NCI-H1694 (cell line): ENCODE measurements around the gene CTPS1.

Source experiments
- DNase-seq: peaks from one replicate; lab custom pipeline; 2025; lab: John Stamatoyannopoulos, UW

CTPS1 gene

DNA sequence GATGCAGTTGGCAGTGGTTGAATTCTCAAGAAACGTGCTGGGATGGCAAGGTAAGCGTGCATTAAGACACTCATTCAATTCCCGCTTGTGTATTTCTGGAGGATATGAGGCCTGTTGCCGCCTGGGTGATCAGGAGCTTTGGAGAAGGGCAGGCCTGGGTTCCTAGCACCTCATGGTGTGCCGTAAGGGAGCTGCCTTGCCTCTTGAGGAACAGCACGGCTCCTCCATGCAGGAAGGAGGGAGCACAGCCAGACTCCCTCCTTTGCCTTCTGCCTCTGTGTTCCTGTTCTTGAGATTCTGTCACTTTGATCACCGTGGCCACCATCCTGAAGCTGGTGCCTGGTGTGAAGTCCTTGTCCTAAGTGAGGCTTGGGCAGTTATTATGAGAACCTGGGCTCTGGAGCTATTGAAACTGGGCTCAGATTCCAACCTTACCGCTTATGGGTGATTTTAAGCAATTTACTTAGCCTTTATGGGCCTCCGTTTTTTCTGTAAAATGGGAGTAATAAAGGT is 23.7 kb downstream of the CTPS1 start:
- no peak for DNase-seq

DNA sequence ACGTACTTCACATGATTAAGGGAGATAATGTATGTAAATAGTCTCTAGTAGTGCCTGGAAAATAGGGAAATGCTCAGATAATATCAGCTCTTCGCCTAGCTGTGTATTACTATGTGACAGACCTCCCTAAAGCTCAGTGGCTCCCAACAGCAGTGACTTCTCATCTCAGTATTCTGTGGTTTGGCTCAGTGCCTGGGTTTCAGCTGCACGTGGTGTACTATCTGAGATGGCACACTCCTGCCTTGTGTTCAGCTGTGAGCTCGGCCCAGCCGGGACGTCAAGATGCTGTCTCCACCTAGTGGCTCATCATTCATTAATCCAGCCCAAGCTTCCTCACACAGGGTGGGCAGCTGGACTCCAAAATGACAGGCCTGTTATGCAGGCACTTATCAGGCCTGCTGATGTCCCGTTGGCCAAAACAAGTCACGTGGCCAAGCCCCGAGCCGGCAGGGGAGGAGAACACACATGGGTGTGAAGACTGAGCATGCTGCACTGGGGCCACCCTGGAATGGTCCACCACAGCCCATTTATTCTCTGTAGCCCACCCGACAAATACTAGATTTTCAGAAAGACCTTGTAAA is 24.2 kb downstream of the CTPS1 start:
- DNase-seq: peak; percentile 98

DNA sequence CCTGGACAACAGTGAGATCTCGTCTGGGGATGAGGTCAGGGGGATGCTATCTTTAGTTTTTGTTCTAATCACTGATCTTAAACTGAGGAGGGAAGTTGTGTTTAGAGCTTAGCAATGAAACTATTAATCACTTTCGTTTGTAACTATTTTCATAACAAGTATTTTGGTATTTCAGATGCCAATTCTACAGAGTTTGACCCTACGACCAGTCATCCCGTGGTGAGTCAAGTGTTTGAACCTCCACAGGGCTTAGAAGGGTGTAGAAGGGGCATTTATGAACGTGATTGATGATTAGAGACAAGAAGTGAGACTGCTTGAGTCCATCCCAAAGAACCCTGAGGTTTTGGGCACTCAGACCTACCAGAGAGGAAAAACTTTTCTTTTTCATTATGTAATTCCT is 26.4 kb downstream of the CTPS1 start:
- no peak for DNase-seq

DNA sequence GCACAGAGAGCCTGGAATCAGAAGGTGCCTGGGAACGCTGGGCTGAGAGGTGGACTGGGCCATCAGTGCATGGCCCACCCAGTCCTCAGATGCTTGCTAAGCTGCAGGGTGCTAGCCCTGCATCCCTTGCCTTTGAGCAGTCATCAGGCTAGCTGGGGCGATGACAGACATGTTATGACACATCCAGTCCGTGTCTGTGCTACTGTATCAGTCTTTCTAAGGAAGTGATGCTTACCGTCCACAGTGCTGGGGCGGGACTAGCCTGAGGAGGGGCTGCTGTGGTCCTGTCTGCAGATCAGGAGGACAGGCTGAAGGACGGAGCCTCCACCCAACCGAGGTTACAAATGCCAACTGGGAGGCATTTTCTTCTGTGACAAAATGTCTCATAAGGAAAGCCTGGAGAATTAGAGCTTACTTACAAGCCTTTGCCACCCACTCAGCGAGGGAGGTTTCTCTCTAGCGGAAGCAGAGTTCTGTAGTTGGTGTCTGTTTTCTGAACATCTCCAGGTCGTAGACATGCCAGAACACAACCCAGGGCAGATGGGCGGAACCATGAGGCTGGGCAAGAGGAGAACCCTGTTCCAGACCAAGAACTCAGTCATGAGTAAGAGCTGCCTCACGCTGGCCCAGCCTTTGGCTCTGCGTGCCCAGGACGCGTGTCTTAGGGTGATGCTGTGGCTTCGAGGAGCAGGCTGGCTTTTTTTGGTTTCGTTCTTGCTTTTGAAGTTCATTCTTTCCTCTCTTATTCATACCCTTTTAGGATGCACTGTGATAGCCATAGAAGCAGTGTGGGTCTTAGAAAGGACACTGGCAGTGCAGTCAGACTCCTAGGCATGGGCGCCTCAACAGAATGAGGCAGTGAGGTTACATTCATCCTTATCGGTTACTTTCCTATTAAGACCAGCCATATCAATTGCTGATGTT is 27.7 kb downstream of the CTPS1 start:
- DNase-seq: no peak

DNA sequence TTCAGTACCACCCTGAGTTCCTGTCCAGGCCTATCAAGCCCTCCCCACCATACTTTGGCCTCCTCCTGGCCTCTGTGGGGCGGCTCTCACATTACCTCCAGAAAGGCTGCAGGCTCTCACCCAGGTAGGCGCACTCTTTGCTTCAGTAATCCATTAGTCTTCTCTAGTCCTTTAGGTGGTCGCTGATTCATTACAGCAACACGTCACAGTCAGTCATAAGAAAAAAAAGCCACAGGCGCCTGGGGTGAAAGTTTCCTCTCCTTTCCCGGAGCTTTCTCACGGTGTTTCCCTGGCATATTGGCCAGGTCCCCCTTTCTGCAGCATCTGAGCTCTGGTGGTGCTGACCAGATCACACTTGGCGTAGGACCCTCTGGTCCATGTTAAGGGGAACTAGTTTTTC is 30.0 kb downstream of the CTPS1 start:
- no peak for DNase-seq

DNA sequence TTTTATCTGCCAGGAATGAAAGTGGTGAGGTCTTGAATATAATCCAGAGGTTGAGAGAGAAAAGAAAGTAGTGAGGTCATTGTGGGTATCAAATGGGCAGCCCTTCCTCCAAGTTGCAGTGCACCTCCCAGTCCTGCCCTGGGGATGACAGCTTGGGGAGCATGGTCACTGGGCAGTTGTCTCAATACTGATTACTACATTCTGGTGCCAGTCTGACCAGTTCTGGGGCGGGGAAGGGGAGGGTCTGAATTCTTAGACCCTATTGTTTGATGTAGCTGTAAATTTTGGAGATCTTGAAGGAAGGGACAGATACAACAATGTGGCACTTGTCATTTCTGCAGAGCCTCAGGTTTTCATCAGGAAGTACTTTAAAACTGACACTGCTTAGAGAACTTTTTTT is 30.8 kb downstream of the CTPS1 start:
- no peak for DNase-seq

DNA sequence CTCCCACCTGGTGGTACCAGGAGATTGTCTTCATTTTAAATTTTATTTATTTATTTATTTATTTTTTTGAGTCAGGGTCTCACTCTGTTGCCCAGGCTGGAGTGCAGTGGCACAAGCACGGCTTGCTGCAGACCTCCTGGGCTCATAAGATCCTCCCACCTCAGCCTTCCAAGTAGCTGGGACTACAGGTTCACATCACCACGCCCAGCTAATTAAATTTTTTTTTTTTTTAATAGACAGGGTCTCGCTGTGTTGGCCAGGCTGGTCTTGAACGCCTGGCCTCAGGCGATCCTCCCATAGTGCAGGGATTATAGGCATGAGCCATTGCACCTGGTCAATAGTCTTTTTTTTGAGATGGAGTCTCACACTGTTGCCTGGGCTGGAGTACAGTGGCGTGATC is 33.5 kb downstream of the CTPS1 start:
- no peak for DNase-seq

DNA sequence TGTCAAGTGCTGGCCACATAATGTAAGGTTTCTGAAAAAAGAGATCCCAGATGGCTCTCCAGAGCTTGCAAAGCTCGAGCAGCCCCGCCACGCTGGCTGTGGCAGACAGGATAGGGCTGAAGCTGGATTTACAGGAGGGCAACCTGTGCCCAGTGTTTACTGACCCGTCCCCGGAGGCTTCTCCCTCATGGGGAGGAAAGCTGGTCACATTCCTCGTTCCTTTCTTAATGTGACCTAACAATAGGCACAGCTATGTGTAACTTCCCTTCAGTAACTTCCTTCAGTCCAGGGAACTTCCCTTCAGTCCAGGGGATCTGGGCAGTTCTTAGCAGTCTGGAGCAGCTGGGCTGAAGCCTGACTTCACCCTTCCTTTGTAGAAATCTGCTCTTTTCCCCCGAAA is 34.3 kb downstream of the CTPS1 start:
- no peak for DNase-seq

DNA sequence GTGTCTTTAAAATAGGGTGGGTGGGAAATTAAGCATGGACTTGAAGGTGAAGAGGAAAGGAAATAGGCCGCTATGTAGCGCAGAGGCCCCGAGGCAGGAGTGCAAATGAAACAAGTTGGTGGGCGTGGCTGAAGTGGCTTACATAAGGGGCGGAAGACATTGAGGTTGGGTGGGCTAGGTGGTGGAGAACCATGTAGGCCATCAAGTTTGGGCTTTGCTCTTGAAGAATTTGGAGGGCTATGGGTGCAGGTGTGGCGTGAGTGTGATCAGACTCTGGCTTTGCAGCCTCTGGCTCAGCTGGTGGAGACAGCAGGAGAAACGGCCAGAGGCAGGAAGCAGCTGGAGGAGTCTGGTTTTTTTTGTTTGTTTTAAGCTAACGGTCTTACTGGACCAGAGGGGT is 35.4 kb downstream of the CTPS1 start:
- no peak for DNase-seq

DNA sequence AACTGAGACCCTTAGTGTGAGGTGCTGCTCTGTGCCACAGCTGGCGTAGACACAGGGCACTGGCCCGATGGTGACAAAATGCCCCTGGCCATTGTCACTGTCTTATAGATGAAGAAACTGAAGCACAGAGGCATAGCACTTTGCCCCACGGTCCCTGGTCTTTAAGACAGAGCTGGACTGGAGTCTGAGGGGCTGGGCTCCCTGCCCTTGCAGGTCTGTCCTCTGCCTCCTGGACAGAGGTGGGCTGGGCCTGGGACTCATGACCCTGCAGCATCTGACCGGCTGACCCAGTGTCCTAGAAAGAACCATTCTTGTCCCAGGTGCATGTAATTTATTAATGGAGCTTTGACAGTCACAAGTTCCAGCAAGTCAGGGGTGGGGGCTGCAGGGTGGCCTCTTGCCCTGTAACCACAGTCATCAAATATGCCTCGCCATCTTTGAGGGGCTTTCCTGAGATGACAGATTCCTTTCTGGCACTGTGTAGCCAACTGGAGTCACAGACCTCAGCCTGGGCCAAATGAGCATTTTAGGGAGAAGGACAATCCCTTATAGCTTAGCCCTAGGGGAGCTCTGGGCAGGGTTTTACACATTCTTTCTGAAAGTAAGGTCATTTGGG is 35.9 kb downstream of the CTPS1 start:
- no peak for DNase-seq

DNA sequence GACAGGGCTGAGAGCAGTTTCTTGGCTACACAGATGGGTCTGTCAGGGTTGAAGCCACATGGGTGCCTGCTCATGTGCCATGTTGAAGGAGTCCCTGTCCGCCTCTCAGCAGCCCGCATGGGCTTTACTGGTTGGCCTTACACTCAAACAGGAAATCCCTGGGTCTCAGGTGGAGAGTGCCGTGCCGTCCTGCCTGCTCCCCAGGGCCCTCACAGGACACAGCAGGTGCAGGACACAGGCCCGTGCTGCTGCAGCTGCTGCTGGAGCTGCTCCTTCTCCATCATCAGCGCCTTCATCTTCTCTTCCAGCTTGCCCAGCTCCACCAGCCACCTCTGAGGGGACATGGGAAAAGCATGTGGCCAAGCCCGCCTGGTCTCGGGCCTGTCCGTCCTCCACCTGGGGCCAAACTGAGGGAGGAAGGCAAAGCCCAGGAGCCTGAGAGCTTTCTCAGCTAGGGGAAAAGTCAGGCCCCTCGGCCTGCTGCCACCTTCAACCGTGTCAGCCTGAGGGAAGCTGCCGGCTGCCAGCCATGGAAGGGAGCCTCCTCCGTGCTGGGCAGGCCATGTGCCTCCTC is 36.5 kb downstream of the CTPS1 start:
- no peak for DNase-seq

DNA sequence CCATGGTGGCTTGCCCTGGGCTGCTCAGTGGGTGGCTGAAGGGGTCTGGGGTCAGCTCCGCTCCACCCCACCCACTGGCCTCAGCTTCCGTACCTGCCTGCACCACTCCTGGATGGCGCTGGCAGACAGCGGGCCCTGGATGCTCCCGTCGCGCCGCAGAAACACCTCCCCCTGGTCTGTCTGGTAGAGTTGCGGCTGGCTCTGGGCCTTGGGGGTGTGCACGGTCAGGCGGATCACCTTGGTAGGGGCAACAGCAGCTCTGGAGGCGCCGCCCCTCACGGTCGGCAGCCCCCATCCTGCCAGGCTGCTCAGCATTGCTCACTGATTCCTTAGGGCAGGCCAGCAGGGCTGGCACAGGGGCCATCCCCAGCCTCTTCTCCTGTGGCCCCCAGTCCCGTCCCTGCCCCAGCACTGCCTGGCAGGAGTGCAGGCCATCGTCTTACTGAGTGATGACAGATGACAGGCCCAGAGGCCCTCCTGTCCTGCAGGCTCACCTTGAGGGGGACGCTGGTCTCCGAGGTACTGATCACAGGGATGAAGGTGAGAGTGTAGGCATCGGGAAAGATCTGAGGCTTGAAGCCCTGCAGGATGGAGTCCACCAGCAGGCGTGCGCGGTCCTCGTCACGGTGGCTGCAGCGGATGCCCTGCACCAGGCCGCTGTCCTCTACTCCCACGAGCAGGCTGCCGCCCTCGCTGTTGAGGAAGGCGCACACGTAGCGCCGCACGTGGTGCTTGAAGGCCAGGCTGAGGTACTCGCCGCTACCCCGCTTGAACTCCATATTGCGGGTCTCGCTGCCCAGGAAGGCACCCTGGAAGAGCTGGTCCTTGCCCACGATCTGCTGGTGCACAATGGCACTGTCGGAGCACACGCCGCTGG is 37.9 kb downstream of the CTPS1 start:
- DNase-seq: no peak

DNA sequence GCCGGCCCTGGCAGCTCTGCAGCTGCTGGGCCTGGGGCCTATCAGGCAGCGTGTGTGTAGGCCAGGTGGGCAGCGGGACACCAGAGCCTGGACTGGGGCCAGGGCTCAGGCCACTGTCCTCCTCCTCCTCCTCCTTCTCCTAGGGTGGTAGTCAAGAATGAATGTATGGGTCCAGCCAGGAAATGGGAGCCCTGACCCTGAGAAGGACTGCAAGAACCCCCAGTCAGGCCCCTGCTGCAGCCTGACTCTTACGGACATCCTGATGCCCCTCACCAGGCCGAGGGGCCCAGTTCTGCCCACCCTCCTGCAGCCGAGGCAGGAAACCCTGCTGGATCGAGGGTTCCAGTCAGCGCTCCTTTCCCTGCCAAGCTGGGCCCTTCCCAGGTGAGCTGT is 38.5 kb downstream of the CTPS1 start:
- no peak for DNase-seq

DNA sequence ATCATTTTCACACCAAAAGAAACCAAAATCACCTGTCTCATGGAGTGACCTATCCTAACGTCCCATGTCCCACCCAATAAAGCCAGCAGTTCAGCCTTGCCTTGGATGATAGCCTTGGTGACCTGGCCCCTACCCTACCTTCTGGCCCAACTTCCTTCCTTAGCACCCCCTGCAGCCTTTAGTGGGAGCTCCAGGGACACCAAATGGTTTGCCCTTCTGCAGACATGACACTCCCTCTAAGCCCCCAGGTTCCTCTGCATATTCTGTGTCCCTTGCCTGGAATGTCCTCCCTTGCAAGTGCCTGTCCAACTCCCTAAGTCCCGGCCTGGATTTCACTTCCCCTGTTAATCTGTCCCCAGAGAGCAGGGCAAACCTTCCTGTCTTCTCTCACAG is 39.9 kb downstream of the CTPS1 start:
- no peak for DNase-seq

DNA sequence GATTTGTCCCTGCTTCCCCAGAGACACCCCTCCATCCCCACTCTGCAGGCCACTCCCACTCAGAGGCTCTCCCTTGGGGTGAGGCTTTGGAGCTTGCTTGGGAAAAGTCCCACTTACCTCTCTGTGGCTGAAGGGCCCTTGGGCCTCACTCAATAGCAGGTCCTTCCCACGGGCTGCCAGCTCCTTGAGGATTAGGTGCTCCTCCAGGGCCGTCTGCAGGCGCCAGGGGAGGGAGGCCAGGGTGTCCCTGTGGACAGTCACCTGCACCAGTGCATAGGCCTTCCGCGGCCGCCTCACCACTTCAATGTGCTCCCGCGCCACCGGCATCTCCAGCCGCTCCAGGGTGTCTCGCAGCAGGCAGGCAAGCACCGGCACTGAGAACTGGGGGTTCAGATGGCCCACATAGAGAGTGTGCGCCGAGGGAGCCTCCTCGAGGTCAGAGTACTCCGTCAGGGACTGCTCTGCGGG is 40.6 kb downstream of the CTPS1 start:
- DNase-seq: no peak

DNA sequence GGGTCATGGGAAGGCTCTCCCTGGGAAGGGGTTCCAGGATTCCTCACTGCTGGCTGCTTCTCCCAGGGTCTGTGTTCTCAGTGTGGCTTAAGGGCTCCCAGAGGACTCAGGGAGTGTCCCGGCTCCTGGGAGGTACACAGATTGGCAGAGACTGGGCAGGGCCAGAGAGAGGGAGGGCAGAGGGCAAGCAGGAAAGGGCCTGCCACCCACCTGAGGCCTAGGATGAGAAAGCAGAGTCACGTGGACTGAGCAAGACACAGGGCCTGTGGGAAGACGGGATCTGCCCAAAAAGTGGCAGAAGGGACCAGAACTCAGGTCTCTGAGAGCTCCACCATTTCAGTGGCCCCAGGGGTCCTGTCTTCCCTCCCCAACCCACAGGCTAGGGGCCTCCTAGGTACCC is 41.2 kb downstream of the CTPS1 start:
- no peak for DNase-seq

DNA sequence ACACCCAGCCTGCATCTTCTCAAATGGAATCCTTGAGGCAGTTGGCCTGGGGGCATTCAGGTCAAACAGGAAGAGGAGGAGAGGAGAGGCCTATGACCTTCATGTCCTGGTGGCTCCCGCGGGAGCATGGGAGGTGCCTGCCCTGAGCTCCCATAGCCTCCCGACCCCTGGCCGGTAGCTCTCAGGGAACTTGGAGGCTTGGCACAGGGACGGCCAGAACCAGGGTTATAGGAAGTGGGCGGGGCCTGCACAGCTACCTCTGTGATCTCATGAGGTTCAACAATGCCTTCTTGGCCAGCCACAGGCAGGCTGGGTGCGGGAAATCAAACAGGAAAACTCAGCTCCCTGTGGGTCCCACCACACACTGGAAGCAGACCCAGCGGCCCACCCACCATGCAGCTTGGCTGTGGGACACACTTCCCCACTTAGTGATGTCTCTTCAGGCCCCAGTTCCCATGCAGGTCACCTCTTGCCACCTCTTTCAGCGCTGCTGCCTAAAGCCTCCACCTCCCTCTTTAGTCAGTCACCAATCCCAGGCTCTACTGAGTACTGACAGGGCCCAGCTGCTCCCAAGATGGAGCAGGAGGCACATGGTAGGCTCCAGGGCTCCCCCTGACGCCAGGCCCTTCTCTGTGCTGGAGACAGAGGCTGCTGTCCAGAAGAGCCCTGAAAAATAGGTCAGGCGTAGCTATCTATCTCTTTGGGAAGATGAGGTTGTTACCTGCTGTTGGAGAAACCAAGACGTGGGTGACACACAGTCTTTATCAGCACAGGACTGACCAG is 42.2 kb downstream of the CTPS1 start, which contains the start of gene SLFNL1:
SLFNL1 (minus strand) TSS at position 200 of the 783 bp plus-strand sequence. CDS start 1,065 bp downstream, outside the sequence.
- DNase-seq: no peak

DNA sequence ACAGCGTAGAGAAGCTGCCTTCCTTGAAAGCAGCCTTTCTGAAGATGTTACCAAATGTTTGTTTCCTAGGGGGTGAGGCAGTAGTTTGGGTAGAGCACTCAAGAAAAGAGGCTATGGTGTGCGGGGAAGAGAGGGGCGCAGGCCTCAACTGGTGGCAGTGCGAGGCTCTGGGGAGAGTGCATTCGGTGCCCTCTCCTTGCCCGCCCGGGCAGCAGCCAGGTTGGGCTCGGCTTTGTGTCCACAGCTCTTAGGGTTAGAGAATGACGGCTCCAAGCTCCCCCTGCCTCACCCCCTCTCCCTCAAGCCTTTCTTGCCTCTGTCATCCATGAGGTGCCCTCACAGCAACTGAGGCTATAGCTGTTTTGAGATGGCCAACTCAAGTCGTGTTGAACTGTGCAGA is 42.9 kb downstream of the CTPS1 start:
- DNase-seq: no peak

DNA sequence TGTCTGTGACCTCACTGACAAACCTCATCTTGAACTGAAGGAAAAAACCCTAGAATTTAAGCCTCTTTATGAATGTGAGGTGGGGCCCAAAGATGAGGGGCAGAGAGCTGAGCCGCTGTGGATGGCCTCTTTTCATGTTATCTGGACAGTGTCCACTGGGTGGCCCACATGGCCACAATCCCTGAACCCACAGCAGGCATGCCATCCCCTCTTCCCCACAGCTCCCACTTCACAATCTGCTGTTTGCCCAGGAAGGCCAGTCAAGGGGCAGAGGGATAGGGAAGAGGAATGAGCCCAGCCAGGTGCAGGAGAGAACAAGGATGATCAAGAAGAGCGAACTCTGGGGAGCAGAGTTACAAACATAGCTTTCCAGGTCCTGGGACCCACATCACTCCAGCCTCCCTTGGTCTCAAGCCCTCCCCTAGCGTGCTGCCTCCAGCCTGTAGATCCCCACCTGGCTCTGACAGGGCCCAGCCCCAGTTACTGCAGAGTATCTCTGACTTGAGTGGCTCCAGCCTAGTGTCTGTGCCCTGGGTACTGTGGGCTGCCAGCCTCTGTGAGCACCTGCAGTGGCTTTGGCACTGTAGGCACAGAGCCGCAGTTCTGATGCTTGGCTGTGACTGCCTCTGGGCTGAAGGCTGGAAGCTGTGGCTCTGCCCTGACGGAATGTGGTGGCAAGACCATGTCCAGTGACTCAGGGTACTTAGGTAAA is 43.9 kb downstream of the CTPS1 start:
- no peak for DNase-seq

DNA sequence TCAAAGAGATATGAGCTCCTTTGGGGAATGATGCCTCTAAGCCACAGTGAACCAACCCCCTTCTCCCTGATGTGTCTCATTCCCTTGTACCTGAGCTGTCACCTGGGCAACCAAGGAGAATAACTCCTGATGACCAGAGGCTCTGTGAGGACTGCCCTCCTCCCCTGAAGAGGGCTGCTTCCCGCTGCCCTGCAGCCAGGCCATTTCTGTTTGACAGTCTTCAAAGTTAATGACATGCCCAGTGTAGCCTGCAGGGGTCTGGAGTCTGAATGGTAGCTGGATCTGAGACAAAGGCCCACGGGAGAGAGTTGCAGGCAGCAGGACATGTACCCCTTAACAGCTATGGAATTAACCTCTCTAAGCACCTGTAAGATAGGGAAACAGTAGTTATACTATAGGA is 45.5 kb downstream of the CTPS1 start:
- DNase-seq: no peak
